ENCODE measurements around the gene CFAP92.

Gene CFAP92

DNA sequence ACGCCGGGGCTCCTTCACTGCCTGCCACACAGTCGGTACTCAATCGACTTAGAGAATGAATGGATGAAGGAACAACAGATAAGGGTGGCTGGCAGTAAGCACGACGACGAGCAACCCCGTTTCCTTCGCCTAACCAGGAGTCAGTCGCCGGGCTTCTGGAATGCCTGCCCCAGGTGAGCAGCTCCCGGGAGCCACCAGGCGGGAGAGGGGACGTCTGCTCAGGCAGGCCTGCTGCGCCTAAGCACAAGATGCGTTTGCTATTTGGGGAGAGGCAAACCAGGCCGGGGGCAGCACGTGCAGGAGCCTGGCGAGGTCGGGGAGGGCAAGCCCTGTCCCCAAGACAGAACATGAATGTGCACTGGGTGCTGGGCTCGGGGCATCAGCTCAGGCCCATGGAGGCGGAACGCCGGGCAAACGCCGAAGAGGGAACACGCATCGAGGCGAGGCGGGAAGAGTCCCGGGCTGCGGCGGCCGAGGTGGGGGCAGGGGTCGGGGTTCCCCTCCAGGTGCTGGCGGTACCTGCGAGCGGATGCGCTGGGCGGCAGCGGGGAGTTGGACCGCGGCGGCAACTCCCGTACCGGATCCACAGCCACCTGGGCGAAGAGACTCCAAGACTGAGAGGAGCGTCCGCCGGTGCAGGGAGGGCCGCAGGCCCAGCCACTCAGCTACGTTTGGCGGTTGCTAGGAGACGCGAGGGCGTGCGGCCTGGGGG lies at the start of gene CFAP92:
TSS of gene CFAP92 (minus strand) at position 616 of the 712 bp plus-strand sequence. CDS start 772 bp downstream, outside the sequence.
- DNase-seq (ENCODE audit: low spot score) = no peak
- FAIRE-seq = no peak

GRCh38 chr3:129040579-129041300 lies 46.9 kb upstream of the CFAP92 start:
- no peak for DNase-seq (ENCODE audit: low spot score)
- no peak for FAIRE-seq

- no peak for DNase-seq (ENCODE audit: low spot score)
- FAIRE-seq = no peak
These were observed 46.1 kb upstream of the CFAP92 start for GRCh38 chr3:129040039-129040336.

DNA sequence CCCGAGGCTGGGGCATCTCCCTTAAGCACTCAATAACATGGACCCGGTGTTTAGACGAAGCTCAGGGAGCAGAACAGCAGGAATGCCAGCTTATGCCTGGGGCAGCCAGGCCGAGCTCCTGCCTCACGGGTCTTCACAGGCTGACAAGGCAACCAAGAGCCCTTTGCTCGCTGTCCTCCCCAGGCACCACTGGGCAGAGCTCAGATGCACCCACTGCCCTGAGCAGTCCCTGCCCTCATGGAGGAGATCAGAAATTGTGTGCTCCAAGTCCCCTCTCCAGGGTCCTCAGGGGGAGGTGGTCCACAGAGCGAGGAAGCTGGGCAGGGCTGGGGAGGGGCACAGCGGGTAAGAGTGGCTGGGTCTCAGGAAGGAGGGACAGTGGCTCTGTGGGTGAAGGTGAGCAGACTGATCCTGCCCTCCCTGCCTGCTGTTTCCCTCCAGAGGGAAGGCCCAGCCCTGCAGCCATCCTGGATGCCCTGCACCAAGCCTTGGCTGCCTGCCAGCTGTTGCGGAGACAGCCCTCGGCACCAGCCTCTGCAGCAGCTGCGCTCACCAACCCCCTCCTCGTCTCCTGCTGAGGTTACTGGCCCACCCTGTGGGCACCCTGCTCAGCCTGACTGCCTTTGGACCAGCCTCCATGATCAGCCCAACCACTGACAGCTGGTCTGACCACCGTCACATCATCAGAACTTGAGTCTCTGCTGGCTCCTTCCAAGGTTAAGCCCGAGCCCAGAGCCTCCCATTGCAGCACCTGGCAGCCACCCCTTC lies 45.6 kb upstream of the CFAP92 start:
- FAIRE-seq (no peak), DNase-seq (ENCODE audit: low spot score) (no peak)

- FAIRE-seq (no peak), DNase-seq (ENCODE audit: low spot score) (no peak)
These were observed 44.4 kb upstream of the CFAP92 start for GRCh38 chr3:129038121-129038855.

DNA sequence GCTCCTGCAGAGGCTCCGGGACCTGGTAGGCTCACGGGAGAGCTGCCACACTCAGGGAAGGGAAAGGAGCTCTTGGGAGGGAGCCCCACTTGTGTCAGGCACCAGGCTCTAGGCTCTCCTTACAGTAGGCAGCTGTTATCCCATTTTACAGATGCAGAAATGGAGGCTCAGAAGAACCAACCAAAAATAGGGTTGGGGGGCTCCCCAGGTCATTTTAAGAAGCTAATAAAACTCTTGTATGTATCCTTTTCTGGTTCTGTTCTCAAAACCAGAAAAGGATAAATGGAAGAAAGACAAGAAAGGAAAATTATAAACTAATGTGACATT lies 43.2 kb upstream of the CFAP92 start:
- no peak for FAIRE-seq
- DNase-seq (ENCODE audit: low spot score) = no peak

DNA sequence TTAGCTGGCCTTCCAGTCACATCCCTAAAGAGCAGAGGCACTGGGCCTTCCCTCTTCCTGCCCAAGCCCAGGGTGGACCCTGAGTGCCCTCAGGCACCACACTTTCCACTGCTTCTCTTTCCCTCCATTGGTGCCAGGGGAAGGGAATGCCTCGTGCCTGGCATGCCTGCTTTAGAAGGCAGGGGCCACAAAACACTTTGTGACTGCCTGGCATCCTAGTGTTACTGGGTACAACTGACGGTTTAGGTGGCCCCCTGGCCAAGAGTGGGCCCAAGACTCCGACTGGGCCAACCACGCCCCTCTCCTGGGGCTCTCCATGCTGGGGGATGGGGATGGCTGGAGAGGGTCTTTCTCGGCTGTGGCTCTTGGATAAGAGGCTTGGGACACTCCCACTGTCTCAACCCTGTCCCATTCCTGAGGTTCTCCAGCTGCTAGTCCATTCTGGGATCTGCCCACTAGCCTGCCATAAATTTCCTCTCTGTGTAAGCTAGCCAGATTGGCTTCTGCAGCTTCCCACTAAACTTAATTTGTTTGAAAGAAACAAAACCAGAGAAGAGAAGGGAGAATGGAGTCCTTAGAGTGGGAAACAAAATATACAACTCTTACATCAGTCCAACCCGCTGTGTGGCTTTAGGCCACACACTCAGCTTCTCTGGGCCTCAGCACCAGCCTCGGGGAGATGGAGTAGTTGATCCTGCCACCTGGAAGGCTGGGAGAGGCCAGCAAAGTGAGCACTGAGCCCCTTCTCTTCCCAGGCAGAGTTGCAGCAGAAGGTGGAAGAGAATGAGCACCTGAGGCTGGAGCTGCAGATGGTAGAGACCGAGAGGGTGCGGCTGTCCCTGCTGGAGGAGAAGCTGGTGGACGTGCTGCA lies 42.6 kb upstream of the CFAP92 start:
- FAIRE-seq (no peak), DNase-seq (ENCODE audit: low spot score) (no peak)

DNA sequence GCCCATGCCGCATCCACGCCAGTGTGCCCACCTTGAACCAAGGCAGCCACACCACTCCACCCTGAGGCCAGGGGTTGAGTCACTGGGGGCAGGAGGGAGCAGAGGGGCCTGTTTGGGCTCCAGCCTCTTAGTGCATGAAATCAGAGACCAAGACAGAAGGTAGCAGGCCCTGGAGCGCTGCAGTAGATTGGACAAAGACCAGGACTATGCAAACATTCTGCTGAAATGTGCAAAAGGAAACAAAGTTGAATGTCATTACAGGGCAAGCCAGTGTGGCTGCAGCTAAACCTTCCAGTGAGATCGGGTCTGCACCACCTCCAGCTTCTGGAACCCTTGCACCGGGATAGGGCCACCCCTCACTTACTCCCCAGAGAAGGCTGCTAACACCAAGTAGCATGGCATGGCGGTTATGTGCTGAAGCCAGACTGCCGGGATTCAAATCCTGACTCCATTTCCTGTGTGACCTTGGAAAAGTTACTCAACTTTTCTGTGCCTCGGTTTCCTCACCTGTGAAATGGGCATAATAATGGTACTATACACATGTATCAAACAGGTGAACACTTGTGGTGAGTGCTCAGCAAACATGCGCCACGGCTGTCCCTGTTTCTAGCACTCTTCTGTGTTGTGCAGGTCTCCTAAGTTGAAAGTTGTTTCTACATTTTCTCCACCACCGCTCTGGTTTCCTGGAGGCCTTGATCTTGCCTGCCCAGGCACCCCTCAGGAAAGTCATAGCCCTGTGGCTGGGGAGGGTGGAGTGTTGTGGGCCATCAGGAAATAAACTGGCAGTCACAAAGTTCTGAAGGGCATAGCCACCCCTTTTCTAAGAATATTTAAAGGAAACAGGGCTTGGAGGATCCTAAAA lies 41.7 kb upstream of the CFAP92 start:
- DNase-seq (ENCODE audit: low spot score) (no peak), FAIRE-seq (no peak)

DNA sequence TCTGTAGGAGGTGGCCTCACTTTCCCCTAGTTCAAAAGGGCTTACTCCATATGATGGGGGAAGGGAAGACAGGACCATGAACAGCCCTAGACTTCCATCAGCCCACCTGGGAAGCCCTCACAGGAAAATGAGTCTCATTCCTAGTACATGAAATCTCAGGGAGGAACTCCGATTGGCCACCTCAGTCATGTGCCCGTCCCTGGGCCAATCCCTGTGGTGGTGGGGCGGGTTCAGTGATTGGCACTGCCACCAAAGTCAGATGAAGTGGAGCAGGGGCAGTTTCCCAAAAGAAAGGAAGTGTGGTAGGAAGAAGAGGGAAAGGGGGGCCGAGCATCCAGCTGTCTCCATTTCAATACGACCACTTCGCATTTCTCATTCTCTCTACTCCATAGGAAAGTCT lies 40.8 kb upstream of the CFAP92 start:
- no peak for DNase-seq (ENCODE audit: low spot score)
- no peak for FAIRE-seq

DNA sequence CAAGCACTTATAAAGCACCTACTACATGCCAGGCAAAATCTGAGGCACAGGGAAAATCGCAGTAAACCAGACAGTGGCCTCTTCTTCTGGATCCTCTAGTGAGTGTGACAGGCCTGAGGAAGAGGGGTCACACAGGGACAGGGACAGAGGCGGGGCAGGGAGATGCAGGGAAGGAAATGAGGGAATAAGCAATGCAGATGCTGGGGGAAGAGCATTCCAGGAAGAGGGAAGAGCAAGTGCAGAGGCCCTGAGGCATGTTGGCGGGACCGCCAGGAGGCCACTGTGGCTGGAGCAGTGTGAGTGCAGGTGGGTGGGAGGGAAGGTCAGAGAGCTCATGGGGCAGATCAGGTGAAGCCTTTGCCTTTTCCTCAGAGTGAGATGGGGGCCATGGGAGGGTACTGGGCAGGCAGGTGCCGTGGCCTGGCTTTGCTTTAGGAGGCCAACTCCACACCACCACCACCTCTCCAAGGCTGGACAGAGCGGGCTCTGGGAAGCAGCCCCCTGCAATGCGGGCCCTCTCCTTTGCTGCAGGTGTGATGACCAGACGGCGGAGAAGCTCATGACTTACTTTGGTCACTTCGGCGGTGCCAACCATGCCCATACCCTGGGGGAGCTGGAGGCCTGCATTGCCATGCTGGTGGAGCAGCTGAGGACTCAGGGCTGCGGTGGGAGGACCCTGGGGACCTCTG lies 39.9 kb upstream of the CFAP92 start:
- DNase-seq (ENCODE audit: low spot score) (no peak), FAIRE-seq (no peak)

- FAIRE-seq (no peak), DNase-seq (ENCODE audit: low spot score) (no peak)
These were observed 39.3 kb upstream of the CFAP92 start for GRCh38 chr3:129033151-129033550.

- FAIRE-seq = no peak
- DNase-seq (ENCODE audit: low spot score) = no peak
These were observed 38.8 kb upstream of the CFAP92 start for GRCh38 chr3:129032716-129033115.

- FAIRE-seq = no peak
- no peak for DNase-seq (ENCODE audit: low spot score)
These were observed 37.8 kb upstream of the CFAP92 start for GRCh38 chr3:129031476-129032215.

DNA sequence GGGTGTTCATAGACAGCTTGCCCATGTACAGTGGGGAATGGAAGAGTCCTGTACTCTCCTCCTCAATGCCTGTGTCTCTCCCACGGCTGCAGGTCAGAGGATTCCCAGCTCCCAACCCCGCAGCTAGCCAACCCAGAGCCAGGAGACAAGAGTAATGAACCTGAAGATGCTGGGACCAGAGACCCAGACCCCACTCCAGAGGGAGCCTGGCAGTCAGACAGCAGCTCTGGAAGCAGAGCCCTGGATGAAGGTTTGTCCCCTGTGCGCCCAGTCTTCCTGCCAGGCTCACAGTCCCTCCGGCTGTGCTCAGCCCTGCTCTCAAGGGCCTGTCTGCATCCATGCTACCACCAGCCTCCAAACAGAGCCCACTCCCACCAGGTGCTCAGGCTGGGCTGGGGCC lies 36.7 kb upstream of the CFAP92 start:
- FAIRE-seq (no peak), DNase-seq (ENCODE audit: low spot score) (no peak)

GRCh38 chr3:129028866-129029265 lies 35.0 kb upstream of the CFAP92 start:
- DNase-seq (ENCODE audit: low spot score) (no peak), FAIRE-seq (no peak)

DNA sequence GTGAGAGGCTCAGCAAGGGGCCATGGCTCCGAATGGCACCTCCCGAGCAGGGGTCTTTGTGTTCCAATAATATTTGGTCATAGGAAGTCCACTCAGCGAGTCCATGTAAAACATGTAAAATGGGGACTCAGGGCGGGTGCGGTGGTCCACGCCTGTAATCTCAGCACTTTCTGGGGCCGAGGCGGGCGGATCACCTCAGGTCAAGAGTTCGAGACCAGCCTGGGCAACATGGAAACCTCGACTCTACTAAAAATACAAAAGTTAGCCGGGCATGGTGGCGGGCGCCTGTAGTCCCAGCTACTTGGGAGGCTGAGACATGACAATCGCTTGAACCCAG lies 33.6 kb upstream of the CFAP92 start:
- FAIRE-seq = no peak
- no peak for DNase-seq (ENCODE audit: low spot score)

- DNase-seq (ENCODE audit: low spot score) = no peak
- no peak for FAIRE-seq
These were observed 33.1 kb upstream of the CFAP92 start for GRCh38 chr3:129026728-129027543.

All from RCC 7860 (cell line).